ENCODE data around the gene TFDP2. TPM values are rescaled to one million over a fixed set of nuclear protein-coding genes. Genes with fewer than 3 reads are reported as not detected.

The TFDP2 gene
- total and polyA plus RNA-seq, 2 of the 8 experiments (the other 6 are each of a cell fraction or from before 2014, with no cell fraction given), result 41.1 to 119 TPM

DNA sequence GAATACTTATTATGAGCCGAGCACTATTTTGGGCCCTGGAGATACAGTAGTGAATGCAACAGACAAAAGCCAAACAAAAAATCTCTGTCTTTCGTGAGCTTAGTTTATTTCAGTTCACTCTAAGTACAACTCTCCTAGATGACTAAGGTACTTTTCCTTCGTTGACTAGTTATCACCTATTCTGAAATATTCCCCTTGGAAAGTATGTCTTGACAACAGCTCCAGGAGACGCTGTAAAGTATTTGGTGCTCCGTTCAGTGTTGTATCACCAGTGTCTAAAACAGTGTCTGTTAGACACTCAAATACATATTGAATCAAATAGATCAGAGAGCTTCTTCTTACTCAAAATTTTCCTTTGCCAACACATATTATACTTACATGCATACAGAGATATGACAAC is 119.6 kb downstream of the TFDP2 start:
- Histone ChIP-seq H3K9me3 (ENCODE audit: insufficient read depth in 2 of 2, low read depth in 1 of 2, low read length in 1 of 2) (no peaks in the 10 kb centered on the region), H4K20me1 (replicated peaks in 1 of 2; ENCODE audit: control insufficient read depth in 1 of 2, insufficient read depth in 2 of 2, low read length in 2 of 2) (no peaks in the 10 kb centered on the region), H4K91ac (replicated peaks; ENCODE audit: insufficient read length, low read length) (no peak overlapping the region), H2AK5ac (ENCODE audit: low read depth, low read length) (no peak overlapping the region), H4K8ac (ENCODE audit: extremely low read depth, insufficient read depth, low read length) (no peak overlapping the region), H2BK120ac (replicated peaks; ENCODE audit: low read depth, low read length) (no peak overlapping the region), H4K5ac (ENCODE audit: insufficient read length, low read depth, low read length) (no peak overlapping the region), H2BK5ac (ENCODE audit: low read depth, low read length) (no peak overlapping the region), H3K14ac (ENCODE audit: insufficient read length) (no peak overlapping the region), H2BK20ac (ENCODE audit: low read length) (no peak overlapping the region), H2AFZ (ENCODE audit: low read length) (no peak overlapping the region), H2BK12ac (ENCODE audit: low read depth, low read length) (no peak overlapping the region), H3K4ac (replicated peaks; ENCODE audit: insufficient read length, low read depth, low read length) (no peak overlapping the region), H3K79me2 (ENCODE audit: control insufficient read depth in 1 of 2, insufficient read depth in 2 of 2, low read length in 2 of 2) (peaks cover 0 to 34% of the 10 kb centered on the region in 2 experiments), H3K9ac (replicated peaks in 1 of 4; ENCODE audit: extremely low read depth in 1 of 4, low read depth in 3 of 4, low read length in 3 of 4) (no peak overlapping the region), H3K4me1 (replicated peaks in 1 of 4; ENCODE audit: control insufficient read depth in 3 of 4, insufficient read depth in 4 of 4, low read length in 3 of 4) (peaks cover 0 to 3% (median under 1%) of the 10 kb centered on the region in 4 experiments; a peak in 2 of 7 replicates), H3K23me2 (ENCODE audit: low read depth, low read length) (no peaks in the 10 kb centered on the region), H3K23ac (ENCODE audit: insufficient read length) (no peak overlapping the region), H3K36me3 (ENCODE audit: control insufficient read depth in 2 of 4, insufficient read depth in 4 of 4, low read length in 3 of 4) (no peaks in the 10 kb centered on the region; a peak in 1 of 8 replicates), H3K56ac (replicated peaks; ENCODE audit: insufficient read length, low read depth, low read length) (no peak overlapping the region), H3K4me2 (ENCODE audit: insufficient read depth in 1 of 2, low read depth in 2 of 2, low read length in 2 of 2) (no peak overlapping the region), H3K27me3 (replicated peaks in 1 of 4; ENCODE audit: control insufficient read depth in 3 of 4, extremely low read depth in 1 of 4, insufficient read depth in 3 of 4, low read length in 3 of 4) (no peaks in the 10 kb centered on the region), H3K4me3 (ENCODE audit: extremely low read depth in 1 of 4, insufficient read depth in 2 of 4, low read depth in 3 of 4, low read length in 4 of 4) (no peak overlapping the region), H3K27ac (ENCODE audit: low read depth, low read length) (no peak overlapping the region), H2BK15ac (ENCODE audit: low read length) (no peak overlapping the region), H3K18ac (ENCODE audit: extremely low read depth, low read length) (no peak overlapping the region), H3K79me1 (ENCODE audit: low read depth, low read length) (no peaks in the 10 kb centered on the region)
- no peak for DNase-seq (ENCODE audit: low read depth in 1 of 2, low spot score in 2 of 2)
- 82% methylated on average over 5 of the region's 5 CpGs; no CpG with 5 or more reads in 1 of the 2 experiments for WGBS, 2 experiments (ENCODE audit: extremely low coverage in 1 of 2, insufficient coverage in 1 of 2, insufficient read length in 1 of 2, insufficient replicate concordance in 2 of 2, low coverage in 1 of 2, low lambda C conversion rate in 2 of 2, missing lambda C conversion rate in 1 of 2)
- no peak for FAIRE-seq
- TF ChIP-seq HDAC6 (IDR thresholded peaks at IDR 0.05; ENCODE audit: low read depth, low read length) (no peak), RAD21 (IDR thresholded peaks at IDR 0.05 in 1 of 2, conservative IDR thresholded peaks at IDR 0.05 in 1 of 2; ENCODE audit: low read depth in 2 of 2, low read length in 2 of 2) (no peak), CEBPB (IDR thresholded peaks at IDR 0.05; ENCODE audit: low read depth, low read length) (no peak), RBBP5 (IDR thresholded peaks at IDR 0.05; ENCODE audit: borderline replicate concordance, low read depth, low read length) (no peak), CHD1 (IDR thresholded peaks at IDR 0.05; ENCODE audit: low read depth, low read length) (no peak), CBX8 (IDR thresholded peaks at IDR 0.05; ENCODE audit: borderline replicate concordance, low read depth, low read length) (no peak), BACH1 (IDR thresholded peaks at IDR 0.05; ENCODE audit: low read length) (no peak), SAP30 (IDR thresholded peaks at IDR 0.05; ENCODE audit: insufficient read depth, insufficient replicate concordance, low read length) (no peak), GABPA (IDR thresholded peaks at IDR 0.05; ENCODE audit: borderline replicate concordance, insufficient read depth, low read length) (no peak), MAFK (IDR thresholded peaks at IDR 0.05; ENCODE audit: low read depth, low read length) (no peak), POLR2AphosphoS5 (IDR thresholded peaks at IDR 0.05; ENCODE audit: low read depth, low read length) (no peak), ZNF274 (IDR thresholded peaks at IDR 0.05; ENCODE audit: borderline replicate concordance, extremely low read depth, low read length) (no peak), SP2 (IDR thresholded peaks at IDR 0.05; ENCODE audit: low read length) (no peak)
- ChIA-PET POLR2A (ENCODE audit: partially characterized antibody) (interaction anchor here (0.5 to 0.7 kb wide), 2 partner anchors 41 to 229 kb away, joined by 3 read pairs; no protein-coding TSS in a partner anchor), CTCF (ENCODE audit: partially characterized antibody) (interaction anchor here (1.6 kb wide), 1 partner anchor 32 kb away, joined by 4 read pairs; no protein-coding TSS in a partner anchor)

Measured in H1 (cell line).